HCT116 (cell line): ENCODE data around the gene TACC2.

ENCODE experiments used
- EGR1 ChIP-seq: IDR thresholded peaks from 2 replicates; pipeline ENCODE4 v1.6.1; 2012; ENCODE audit warnings: low read depth
- POLR2A ChIP-seq: IDR thresholded peaks from 2 replicates; pipeline ENCODE4 v1.7.0; 2011; ENCODE audit warnings: borderline replicate concordance; ENCODE audit not compliant: insufficient read depth, insufficient read length; ENCODE audit errors: extremely low read depth
- SIN3A ChIP-seq: IDR thresholded peaks from 2 replicates; pipeline ENCODE4 v1.6.1; 2012; ENCODE audit warnings: low read depth
- TF ChIP-seq, protein P1 (sequence below), 3 experiments: fragments of 200-600 bp in 1 of 3; sonication (generic) in 1 of 3; IDR thresholded peaks in 2 of 3; conservative IDR thresholded peaks in 1 of 3; 2 replicates each; pipeline ENCODE4 v1.5.1; 2012 to 2017; ENCODE audit warnings: low read depth in 2 of 3, low read length in 2 of 3, antibody characterized with exemption in 1 of 3, borderline replicate concordance in 1 of 3, control low read depth in 1 of 3, mild to moderate bottlenecking in 1 of 3, mixed read lengths in 1 of 3, mixed run types in 1 of 3, moderate library complexity in 1 of 3; ENCODE audit not compliant: insufficient read depth in 1 of 3

- TF ChIP-seq, protein P1, sequence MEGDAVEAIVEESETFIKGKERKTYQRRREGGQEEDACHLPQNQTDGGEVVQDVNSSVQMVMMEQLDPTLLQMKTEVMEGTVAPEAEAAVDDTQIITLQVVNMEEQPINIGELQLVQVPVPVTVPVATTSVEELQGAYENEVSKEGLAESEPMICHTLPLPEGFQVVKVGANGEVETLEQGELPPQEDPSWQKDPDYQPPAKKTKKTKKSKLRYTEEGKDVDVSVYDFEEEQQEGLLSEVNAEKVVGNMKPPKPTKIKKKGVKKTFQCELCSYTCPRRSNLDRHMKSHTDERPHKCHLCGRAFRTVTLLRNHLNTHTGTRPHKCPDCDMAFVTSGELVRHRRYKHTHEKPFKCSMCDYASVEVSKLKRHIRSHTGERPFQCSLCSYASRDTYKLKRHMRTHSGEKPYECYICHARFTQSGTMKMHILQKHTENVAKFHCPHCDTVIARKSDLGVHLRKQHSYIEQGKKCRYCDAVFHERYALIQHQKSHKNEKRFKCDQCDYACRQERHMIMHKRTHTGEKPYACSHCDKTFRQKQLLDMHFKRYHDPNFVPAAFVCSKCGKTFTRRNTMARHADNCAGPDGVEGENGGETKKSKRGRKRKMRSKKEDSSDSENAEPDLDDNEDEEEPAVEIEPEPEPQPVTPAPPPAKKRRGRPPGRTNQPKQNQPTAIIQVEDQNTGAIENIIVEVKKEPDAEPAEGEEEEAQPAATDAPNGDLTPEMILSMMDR (IDR thresholded peaks at IDR 0.05 in 2 of 3, conservative IDR thresholded peaks at IDR 0.05 in 1 of 3; ENCODE audit: borderline replicate concordance in 1 of 3, insufficient read depth in 1 of 3, low read depth in 2 of 3, low read length in 2 of 3), result no peak
- TF ChIP-seq POLR2A (no peak), SIN3A (no peak), EGR1 (no peak)
These were observed 268.1 kb downstream of the TACC2 start for GRCh38 chr10:122257041-122257440.
